ENCODE results near the gene ACSM2B.
"Not testable (repeated sequence)": the region's sequence is repeated elsewhere in the genome, so short reads cannot be mapped to it uniquely, and the experiment has no call there.

The ACSM2B gene

DNA sequence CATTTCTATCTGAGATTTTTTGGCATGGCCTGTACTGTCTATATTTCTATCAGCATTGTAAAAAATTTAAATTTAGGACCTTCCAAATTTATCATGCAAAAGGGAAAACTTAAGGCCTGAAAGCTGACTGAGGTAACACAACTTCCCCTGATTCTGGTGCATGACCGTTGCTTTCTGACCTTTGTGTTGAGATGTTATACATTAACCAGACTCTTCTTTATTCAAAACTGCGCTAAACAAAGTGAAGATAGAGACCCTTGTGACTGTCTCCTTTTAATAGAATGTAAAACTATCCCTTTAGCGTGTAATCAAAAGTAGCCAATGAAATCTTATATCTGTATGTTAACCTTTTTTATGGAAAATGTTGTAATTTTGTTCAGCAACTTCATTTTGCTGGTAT is 1.9 kb upstream of the ACSM2B start:
- DNase-seq (ENCODE audit: low spot score in 2 of 2); H3K9me3 ChIP-seq; H3K36me3 ChIP-seq (replicated peaks); H3K27me3 ChIP-seq (ENCODE audit: low read depth); H3K4me3 ChIP-seq; H3K4me1 ChIP-seq; in situ Hi-C loops (cut with MboI; ENCODE audit: low sequenced_read_pairs): not testable (repeated sequence)

DNA sequence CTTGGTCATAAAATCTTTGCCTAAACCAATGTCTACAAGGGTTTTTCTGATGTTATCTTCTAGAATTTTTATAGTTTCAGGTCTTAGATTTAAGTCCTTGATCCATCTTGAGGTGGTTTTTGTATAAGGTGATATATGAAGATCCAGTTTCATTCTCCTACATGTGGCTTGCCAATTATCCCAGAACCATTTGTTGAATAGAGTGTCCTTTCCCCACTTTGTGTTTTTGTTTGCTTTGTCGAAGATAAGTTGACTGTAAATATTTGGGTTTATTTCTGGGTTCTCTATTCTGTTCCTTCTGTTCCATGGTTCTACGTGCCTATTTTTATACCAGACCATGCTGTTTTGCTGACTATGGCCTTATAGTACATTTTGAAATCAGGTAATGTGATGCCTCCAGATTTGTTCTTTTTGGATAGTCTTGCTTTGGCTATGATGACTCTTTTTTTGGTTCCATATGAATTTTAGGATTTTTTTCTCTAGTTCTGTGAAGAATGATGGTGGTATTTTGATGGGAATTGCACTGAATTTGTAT is 7.0 kb downstream of the ACSM2B start:
- H3K36me3 ChIP-seq (replicated peaks); H3K27me3 ChIP-seq (ENCODE audit: low read depth); H3K4me3 ChIP-seq; H3K9me3 ChIP-seq; H3K4me1 ChIP-seq; DNase-seq (ENCODE audit: low spot score in 2 of 2); in situ Hi-C loops (cut with MboI; ENCODE audit: low sequenced_read_pairs): not testable (repeated sequence)

DNA sequence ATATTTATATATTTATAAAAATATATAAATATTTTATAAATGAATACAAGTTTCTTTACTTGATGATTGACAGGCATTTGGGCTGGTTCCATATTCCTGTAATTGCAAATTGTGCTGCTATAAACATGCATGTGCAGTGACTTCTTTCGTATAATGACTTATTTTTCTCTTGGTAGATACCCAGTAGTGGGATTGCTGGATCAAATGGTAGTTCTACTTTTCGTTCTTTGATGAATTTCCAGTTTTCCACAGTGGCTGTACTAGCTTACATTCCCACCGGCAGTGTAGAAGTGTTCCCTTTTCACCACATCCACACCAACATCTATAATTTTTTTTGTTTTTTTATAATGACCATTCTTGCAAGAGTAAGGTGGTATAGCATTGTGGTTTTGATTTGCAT is 7.8 kb downstream of the ACSM2B start:
- Histone ChIP-seq H3K4me1 (no peaks in the 10 kb centered on the region), H3K36me3 (replicated peaks) (no peaks in the 10 kb centered on the region), H3K4me3 (no peak overlapping the region), H3K9me3 (no peaks in the 10 kb centered on the region), H3K27me3 (ENCODE audit: low read depth) (no peaks in the 10 kb centered on the region)
- in situ Hi-C loops (cut with MboI; ENCODE audit: low sequenced_read_pairs), result no loop called here
- no peak for DNase-seq (ENCODE audit: low spot score in 2 of 2)

DNA sequence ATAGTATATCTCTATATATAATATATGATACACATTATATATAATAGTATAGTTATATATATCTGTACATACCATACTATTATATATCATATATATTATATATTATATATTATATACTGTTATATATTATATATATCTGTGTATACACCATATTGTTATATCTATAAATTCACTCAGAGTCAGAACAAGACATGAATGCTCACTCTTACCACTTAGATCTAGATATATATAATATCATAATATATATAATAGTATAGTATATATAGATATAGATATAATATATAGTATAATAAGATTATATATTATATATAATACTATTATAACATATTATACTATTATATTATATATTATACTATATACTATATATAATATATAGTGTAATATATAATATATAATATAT is 9.3 kb downstream of the ACSM2B start:
- no peaks in the 10 kb centered on the region for H3K4me1 ChIP-seq

DNA sequence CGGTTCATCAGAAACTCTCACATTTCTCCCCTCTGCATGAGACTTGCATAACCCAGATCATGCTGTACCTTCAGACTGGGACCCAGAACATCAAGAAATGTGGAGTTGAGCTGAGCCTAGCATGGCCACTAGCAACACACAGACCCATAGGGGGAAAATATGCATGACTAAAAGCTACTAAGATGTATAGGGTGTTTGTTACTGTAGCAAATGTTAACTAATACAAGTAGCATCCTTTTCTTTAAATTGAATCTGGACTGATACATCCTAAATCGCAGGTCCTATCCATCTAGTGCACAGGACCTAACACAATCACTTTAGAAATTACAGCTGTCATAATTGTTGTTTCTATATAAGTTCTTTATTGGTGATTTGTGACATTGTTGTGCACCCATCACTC is 10.8 kb downstream of the ACSM2B start:
- H3K9me3 ChIP-seq; H3K27me3 ChIP-seq (ENCODE audit: low read depth); H3K4me3 ChIP-seq; DNase-seq (ENCODE audit: low spot score in 2 of 2); H3K4me1 ChIP-seq; H3K36me3 ChIP-seq (replicated peaks); in situ Hi-C loops (cut with MboI; ENCODE audit: low sequenced_read_pairs): not testable (repeated sequence)

More for the DNA sequence above, 9.3 kb downstream of the ACSM2B start:
- H3K9me3 ChIP-seq, result no peaks in the 10 kb centered on the region
- no peaks in the 10 kb centered on the region for H3K27me3 ChIP-seq (ENCODE audit: low read depth)
- no peak overlapping the region for H3K4me3 ChIP-seq
- in situ Hi-C loops (cut with MboI; ENCODE audit: low sequenced_read_pairs), result no loop called here
- no peak for DNase-seq (ENCODE audit: low spot score in 2 of 2)
- H3K36me3 ChIP-seq (replicated peaks), result no peaks in the 10 kb centered on the region

DNA sequence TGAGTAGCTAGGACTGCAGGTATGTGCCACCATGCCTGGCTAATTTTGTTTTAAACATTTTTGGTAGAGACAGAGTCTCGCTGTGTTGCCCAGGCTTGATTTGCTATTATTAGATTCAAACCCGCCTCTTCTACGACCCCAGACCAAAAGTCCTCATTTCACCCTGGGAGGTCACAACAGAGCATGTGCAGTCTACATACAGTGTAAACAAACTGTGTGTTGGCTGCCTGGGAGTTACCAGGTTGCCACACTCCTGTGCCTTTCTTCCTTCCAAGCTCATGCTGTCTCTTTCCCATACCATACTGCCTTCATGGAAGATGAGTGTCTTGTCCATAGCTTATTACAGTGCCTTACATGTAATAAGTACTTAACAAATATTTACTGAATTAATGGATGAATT is 11.9 kb downstream of the ACSM2B start:
- H3K36me3 ChIP-seq (replicated peaks); H3K4me3 ChIP-seq; H3K27me3 ChIP-seq (ENCODE audit: low read depth); DNase-seq (ENCODE audit: low spot score in 2 of 2); H3K4me1 ChIP-seq; in situ Hi-C loops (cut with MboI; ENCODE audit: low sequenced_read_pairs); H3K9me3 ChIP-seq: not testable (repeated sequence)

DNA sequence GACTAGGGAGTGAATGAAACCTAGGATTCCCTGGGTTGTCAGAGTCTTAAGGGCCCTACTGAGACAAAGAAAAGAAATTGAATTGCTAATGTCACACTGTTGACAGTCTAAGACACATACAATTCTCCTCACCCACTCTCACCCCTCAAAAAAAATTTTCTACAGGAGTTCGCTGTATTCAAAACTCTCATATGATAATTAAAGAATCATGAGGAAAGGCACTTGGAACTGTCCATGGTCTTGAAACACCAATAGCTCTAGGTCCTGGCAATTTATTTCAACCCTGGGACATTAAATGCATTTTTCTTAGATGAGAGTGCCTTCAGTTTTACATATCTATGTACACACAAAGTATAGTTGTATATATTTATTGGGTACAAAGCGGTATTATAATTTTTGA is 20.5 kb downstream of the ACSM2B start:
- H3K27me3 ChIP-seq (ENCODE audit: low read depth); H3K4me3 ChIP-seq; H3K4me1 ChIP-seq; H3K9me3 ChIP-seq; H3K36me3 ChIP-seq (replicated peaks); in situ Hi-C loops (cut with MboI; ENCODE audit: low sequenced_read_pairs); DNase-seq (ENCODE audit: low spot score in 2 of 2): not testable (repeated sequence)

DNA sequence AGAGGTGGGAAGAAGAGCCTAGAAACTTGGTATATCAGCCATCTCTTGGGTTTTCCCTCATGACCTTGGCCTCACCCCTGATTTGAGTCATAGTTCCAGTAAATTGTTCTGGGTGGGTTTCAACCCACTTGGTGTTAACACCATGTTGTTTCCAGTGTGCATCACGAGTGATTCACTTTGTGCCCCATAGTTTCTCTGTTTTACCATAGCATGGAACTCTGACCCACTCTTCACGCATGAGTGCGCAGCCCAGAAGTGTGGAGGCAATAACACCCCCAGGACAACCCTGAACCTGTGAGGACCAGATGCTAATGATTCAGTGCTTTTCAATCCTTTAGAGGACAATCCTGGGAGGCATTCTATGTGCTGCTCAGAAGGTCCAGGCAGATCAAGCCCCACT is 21.5 kb downstream of the ACSM2B start:
- H3K36me3 ChIP-seq (replicated peaks); H3K9me3 ChIP-seq; in situ Hi-C loops (cut with MboI; ENCODE audit: low sequenced_read_pairs); H3K4me1 ChIP-seq; H3K4me3 ChIP-seq; H3K27me3 ChIP-seq (ENCODE audit: low read depth); DNase-seq (ENCODE audit: low spot score in 2 of 2): not testable (repeated sequence)

DNA sequence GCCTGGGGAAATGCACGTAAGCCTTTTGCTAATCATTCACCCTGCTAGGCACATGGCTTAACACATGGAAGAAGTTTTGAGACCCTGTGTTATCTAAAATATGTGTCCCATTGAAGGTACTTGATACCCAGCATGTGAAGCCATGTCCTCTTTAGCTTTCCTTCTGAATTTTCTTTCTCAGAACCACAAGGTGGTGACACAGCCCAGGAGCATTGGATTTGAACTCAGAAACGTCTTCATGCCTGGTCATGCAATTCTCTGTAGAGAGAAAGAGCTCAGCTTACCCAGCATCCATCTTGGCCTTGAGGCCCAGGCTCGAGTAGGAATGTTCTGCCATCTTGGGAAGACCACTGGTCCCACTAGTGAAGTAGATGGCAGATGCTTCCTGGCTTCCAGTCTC is 22.7 kb downstream of the ACSM2B start:
- in situ Hi-C loops (cut with MboI; ENCODE audit: low sequenced_read_pairs), result not testable (repeated sequence)

DNA sequence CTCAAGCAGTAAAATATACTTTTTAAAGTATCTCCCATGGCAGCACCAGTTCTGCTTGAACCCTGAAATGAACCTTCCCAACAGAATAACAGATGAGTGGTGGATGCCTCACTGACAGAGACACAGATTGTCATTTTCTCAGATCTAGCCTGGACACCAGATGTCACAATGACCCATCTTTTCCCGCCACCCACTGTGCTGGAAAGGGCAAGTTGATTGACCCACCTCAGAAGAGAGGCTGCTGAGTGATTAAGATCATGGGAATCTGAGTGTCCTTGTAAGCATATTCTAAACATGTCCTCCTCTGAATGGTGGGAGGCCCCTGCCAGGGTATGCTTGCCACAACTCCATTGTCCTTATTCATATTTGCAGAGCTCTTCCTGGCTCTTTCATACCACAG is 29.2 kb downstream of the ACSM2B start:
- H3K36me3 ChIP-seq (replicated peaks); H3K9me3 ChIP-seq; H3K4me3 ChIP-seq; DNase-seq (ENCODE audit: low spot score in 2 of 2); H3K27me3 ChIP-seq (ENCODE audit: low read depth); H3K4me1 ChIP-seq; in situ Hi-C loops (cut with MboI; ENCODE audit: low sequenced_read_pairs): not testable (repeated sequence)

More for the DNA sequence above, 22.7 kb downstream of the ACSM2B start:
- not testable (repeated sequence) for H3K27me3 ChIP-seq (ENCODE audit: low read depth); H3K36me3 ChIP-seq (replicated peaks); H3K9me3 ChIP-seq; H3K4me1 ChIP-seq; DNase-seq (ENCODE audit: low spot score in 2 of 2); H3K4me3 ChIP-seq

DNA sequence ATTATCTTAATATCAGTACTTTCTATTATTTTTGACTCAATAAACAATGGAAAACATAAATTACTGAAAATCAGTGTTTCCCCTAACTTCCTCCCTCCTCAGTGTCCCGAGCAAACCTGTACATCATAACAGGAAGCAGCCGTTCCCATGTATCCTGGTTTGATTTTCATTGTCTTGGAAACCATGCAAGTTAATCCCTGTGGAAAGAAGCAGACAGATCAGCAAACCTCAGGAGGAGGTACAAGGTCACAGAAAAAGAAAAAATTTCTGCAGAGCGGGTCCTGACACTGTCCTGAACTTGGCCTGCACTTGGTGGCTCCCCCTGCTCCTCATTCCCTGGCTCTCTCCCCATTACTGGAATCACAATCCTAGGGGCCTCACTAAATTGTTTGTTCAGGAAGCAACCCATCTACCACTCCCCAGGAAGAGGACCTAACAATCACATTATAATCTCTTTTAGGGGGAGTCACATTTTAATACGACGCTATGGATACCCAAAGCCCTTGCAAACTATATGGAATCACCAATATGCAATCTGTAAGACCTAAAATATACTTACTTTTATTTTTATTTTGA is 29.8 kb downstream of the ACSM2B start:
- H3K4me3 ChIP-seq; in situ Hi-C loops (cut with MboI; ENCODE audit: low sequenced_read_pairs); H3K9me3 ChIP-seq; H3K36me3 ChIP-seq (replicated peaks); H3K4me1 ChIP-seq; H3K27me3 ChIP-seq (ENCODE audit: low read depth); DNase-seq (ENCODE audit: low spot score in 2 of 2): not testable (repeated sequence)

DNA sequence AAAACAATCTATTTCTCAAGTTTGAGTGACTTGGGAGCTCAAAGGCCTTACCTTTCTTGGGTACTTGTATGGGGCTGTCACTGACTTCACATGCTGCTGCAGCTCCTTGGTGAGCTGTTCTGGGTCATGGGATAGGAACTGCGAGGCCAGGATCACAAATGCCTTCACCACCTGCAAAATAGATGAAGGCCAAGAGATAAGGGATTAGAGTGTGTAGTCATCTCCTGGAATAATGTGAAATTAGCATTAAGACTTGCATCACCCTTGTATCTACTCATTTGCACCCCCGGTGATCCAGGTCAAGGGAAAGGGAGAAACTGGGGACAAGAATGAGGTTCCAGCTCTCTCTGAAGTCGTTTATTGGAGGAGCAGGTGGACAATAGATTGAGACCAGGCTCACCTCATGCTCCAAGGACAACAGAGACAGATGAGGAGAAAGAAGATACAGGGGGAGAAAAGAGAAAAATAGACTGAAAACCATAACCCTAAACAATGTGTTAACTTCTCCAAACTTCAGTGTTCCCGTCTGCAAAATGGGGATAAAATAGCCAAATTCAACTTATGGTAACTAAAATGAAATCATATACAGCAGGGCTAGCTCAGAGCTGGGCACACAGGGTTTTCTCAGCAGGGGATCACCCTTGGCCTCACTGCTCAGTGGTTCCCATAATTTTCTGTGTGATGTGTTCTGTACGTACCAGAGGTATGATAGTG is 35.4 kb downstream of the ACSM2B start:
- H3K9me3 ChIP-seq; H3K4me1 ChIP-seq; H3K27me3 ChIP-seq (ENCODE audit: low read depth); DNase-seq (ENCODE audit: low spot score in 2 of 2); in situ Hi-C loops (cut with MboI; ENCODE audit: low sequenced_read_pairs); H3K4me3 ChIP-seq; H3K36me3 ChIP-seq (replicated peaks): not testable (repeated sequence)

DNA sequence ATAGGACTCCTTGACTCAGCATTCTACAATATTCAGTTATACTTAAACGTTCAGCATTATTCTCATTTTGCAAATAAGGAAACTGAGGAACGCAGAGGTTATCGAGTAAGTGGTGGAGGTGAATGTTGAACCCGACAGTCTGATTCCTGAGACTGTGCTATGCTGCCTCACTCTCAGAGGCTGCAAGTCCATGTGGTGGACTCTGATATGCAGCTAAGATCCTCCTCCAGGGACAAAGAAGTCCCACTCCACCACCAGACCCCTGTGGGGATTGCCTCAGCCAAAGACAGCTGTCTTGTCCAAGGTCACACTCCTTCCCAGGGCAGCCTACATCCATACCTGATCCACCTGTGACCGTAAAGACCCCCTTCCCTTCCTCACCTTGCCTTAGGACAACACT is 37.5 kb downstream of the ACSM2B start:
- Histone ChIP-seq H3K27me3 (ENCODE audit: low read depth) (no peaks in the 10 kb centered on the region), H3K4me1 (no peaks in the 10 kb centered on the region), H3K4me3 (no peak overlapping the region), H3K9me3 (no peaks in the 10 kb centered on the region), H3K36me3 (replicated peaks) (no peaks in the 10 kb centered on the region)
- in situ Hi-C loops (cut with MboI; ENCODE audit: low sequenced_read_pairs), result no loop called here
- no peak for DNase-seq (ENCODE audit: low spot score in 2 of 2)

DNA sequence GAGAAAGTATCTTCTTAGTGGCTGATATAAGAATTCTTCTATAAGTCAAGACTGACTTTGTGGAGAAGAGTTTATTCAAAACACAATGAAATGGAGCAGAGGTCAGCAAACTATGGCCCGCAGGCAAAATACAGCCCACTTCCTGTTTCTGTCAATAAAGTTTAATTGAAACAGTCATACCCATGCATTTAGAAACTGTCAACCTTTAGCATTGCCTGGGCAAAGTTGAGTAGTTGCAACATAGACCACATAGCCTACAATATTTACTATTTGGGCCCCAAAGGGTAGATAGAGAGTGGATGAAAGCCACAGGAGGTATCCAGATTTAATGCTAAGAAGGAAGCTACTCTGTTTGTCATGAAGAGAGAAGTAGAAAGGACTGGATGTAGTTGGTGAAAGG is 38.0 kb downstream of the ACSM2B start:
- no peaks in the 10 kb centered on the region for H3K4me1 ChIP-seq
- no peaks in the 10 kb centered on the region for H3K27me3 ChIP-seq (ENCODE audit: low read depth)
- in situ Hi-C loops (cut with MboI; ENCODE audit: low sequenced_read_pairs), result no loop called here
- H3K4me3 ChIP-seq, result no peak overlapping the region
- H3K36me3 ChIP-seq (replicated peaks), result no peaks in the 10 kb centered on the region
- H3K9me3 ChIP-seq, result no peaks in the 10 kb centered on the region
- no peak for DNase-seq (ENCODE audit: low spot score in 2 of 2)

DNA sequence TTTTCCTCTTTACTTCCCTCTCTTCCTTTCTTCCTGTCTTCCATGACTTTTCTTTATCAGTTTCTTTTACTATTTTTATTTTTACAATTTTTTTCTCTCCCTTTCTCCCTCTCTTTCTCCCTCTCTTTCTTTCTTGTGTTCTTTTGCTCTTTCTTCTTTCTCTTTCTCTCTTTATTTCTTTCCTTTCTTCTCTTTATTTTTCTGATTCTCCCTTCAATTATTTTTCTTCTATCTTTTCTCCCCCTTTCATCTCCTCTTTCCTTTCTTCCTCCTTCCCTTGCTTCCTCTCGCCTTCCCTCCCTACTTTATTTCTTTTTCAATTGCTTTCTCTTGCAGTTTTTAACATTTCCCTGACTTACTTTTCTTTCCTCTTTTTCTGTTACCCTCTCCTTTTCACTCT is 39.5 kb downstream of the ACSM2B start:
- in situ Hi-C loops (cut with MboI; ENCODE audit: low sequenced_read_pairs); H3K9me3 ChIP-seq; H3K36me3 ChIP-seq (replicated peaks); H3K4me1 ChIP-seq; DNase-seq (ENCODE audit: low spot score in 2 of 2); H3K27me3 ChIP-seq (ENCODE audit: low read depth); H3K4me3 ChIP-seq: not testable (repeated sequence)
